DMS 273 (cell line): ENCODE data around the gene ZNF652.
"Not testable (repeated sequence)": the region's sequence is repeated elsewhere in the genome, so short reads cannot be mapped to it uniquely, and the experiment has no call there.

Source experiments
- DNase-seq: peaks from one replicate; lab custom pipeline; 2025; ENCODE audit not compliant: unreplicated experiment; lab: John Stamatoyannopoulos, UW

The ZNF652 gene

GRCh38 chr17:49361902-49362722, at the start of gene ZNF652:
Gene ZNF652, minus strand, starts transcription at chr17:49362250. Its CDS starts 44,525 bp downstream, at chr17:49317725.
- DNase-seq = peak; percentile 96

- no peak for DNase-seq
These were observed 47.0 kb upstream of the ZNF652 start for GRCh38 chr17:49409066-49409465.

GRCh38 chr17:49407981-49408501, 46.0 kb upstream of the ZNF652 start:
- DNase-seq = peak; percentile 91

GRCh38 chr17:49407086-49407485, 45.0 kb upstream of the ZNF652 start:
- DNase-seq = no peak

GRCh38 chr17:49406421-49407061, 44.5 kb upstream of the ZNF652 start:
- DNase-seq = no peak

GRCh38 chr17:49404906-49405305, 42.9 kb upstream of the ZNF652 start:
- DNase-seq = no peak

GRCh38 chr17:49404361-49404760, 42.3 kb upstream of the ZNF652 start:
- no peak for DNase-seq

GRCh38 chr17:49403514-49404289, 41.7 kb upstream of the ZNF652 start:
- no peak for DNase-seq

- DNase-seq = peak; percentile 27
These were observed 40.7 kb upstream of the ZNF652 start for GRCh38 chr17:49402706-49403105.

- peak; percentile 31 for DNase-seq
These were observed 40.0 kb upstream of the ZNF652 start for GRCh38 chr17:49401971-49402611.

GRCh38 chr17:49399995-49400394, 37.9 kb upstream of the ZNF652 start:
- DNase-seq = no peak

- no peak for DNase-seq
These were observed 35.5 kb upstream of the ZNF652 start for GRCh38 chr17:49397586-49397985.

GRCh38 chr17:49393491-49394255, 31.6 kb upstream of the ZNF652 start:
- DNase-seq = no peak

- no peak for DNase-seq
These were observed 28.7 kb upstream of the ZNF652 start for GRCh38 chr17:49390548-49391324.

GRCh38 chr17:49389514-49390347, 27.7 kb upstream of the ZNF652 start:
- DNase-seq = not testable (repeated sequence)

GRCh38 chr17:49388692-49389513, 26.9 kb upstream of the ZNF652 start:
- no peak for DNase-seq

GRCh38 chr17:49388290-49388640, 26.2 kb upstream of the ZNF652 start:
- no peak for DNase-seq
